ENCODE measurements around the gene NRAP.

GRCh38 chr10:113687037-113687436, 23.2 kb upstream of the NRAP start:
- TF ChIP-seq EZH2 (IDR thresholded peaks at IDR 0.05; ENCODE audit: low read depth) (no peak), CTCF (conservative IDR thresholded peaks at IDR 0.05) (no peak)
